Measurements from ENCODE around the gene TMEM238L.

Gene TMEM238L

DNA sequence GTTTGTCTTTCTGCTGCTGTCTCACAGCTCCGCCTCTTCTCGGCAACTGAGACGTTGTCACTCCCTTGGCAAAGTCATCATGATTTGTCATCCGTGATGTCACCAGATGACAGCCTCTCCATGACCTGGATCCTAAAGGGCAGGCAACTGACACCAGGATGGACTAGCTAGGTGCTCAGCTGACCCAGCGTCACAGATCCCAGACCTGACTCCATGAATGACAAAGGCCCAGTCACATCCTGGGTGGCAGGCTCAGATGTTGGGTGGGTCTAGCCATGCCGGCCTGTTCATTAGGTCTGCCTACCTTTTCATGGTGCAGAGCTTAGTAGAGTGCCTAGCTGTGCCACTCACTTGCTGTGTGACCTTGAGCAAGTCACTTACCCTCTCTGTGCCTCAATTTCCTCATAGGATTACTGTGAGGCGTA lies 3.8 kb upstream of the TMEM238L start:
- no peak overlapping the region for H3K4me3 ChIP-seq (ENCODE audit: low read length in 2 of 2)
- H3K9me3 ChIP-seq (ENCODE audit: control insufficient read depth in 2 of 2, low read length in 2 of 2), result no peaks in the 10 kb centered on the region
- no peak overlapping the region for H3K9ac ChIP-seq (ENCODE audit: low read depth in 1 of 2, low read length in 2 of 2)
- peaks cover 9 to 34% of the 10 kb centered on the region in 2 donors for H3K4me1 ChIP-seq (ENCODE audit: control insufficient read depth in 2 of 2, insufficient read depth in 2 of 2, low read length in 2 of 2)
- H3K27me3 ChIP-seq (ENCODE audit: control insufficient read depth in 2 of 2, insufficient read depth in 2 of 2, low read length in 2 of 2), result no peaks in the 10 kb centered on the region
- no peaks in the 10 kb centered on the region for H3K36me3 ChIP-seq (ENCODE audit: control insufficient read depth in 2 of 2, insufficient read depth in 2 of 2, low read length in 2 of 2)
- peak overlapping the region in 1 of 2 donors; percentile 25 for H3K27ac ChIP-seq (ENCODE audit: low read depth in 2 of 2, low read length in 2 of 2)

DNA sequence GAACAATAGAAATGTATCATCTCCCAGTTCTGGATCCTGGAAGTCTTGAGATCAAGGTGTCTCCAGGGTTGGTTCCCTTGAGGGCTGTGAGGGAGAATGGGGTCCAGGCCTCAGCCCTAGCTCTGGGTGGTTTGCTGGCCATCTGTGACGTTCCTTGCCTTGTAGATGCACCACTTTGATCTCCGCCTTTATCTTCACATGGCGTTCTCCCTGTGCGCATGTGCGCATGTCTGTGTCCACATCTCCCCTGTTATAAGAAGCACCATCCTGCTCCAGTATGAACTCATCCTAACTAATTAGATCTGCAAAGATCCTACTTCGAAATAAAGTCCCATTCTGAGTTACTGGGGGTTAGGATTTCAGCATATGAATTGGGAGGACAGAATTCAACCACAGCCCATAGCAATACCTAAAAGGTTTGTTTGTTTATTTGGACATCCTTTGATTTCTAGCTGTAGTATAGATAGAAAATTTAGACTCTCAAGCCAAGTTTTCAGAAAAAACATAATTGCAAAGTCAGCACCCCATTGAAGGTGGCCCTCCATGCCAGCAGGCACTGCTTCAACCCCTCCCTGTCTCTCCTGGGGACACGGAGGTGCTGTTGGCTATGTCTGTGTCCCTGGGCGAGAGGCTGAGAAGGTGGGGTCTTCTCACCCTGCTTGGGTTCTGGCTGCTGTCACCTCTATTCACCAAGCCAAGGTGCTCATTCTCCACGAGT lies 2.8 kb upstream of the TMEM238L start:
- Histone ChIP-seq H3K9ac (ENCODE audit: low read depth in 1 of 2, low read length in 2 of 2) (no peak overlapping the region), H3K27ac (ENCODE audit: low read depth in 2 of 2, low read length in 2 of 2) (no peak overlapping the region), H3K9me3 (ENCODE audit: control insufficient read depth in 2 of 2, low read length in 2 of 2) (no peaks in the 10 kb centered on the region), H3K4me1 (ENCODE audit: control insufficient read depth in 2 of 2, insufficient read depth in 2 of 2, low read length in 2 of 2) (peaks cover 9 to 29% of the 10 kb centered on the region in 2 donors), H3K27me3 (ENCODE audit: control insufficient read depth in 2 of 2, insufficient read depth in 2 of 2, low read length in 2 of 2) (no peaks in the 10 kb centered on the region), H3K4me3 (ENCODE audit: low read length in 2 of 2) (no peak overlapping the region), H3K36me3 (ENCODE audit: control insufficient read depth in 2 of 2, insufficient read depth in 2 of 2, low read length in 2 of 2) (no peaks in the 10 kb centered on the region)

DNA sequence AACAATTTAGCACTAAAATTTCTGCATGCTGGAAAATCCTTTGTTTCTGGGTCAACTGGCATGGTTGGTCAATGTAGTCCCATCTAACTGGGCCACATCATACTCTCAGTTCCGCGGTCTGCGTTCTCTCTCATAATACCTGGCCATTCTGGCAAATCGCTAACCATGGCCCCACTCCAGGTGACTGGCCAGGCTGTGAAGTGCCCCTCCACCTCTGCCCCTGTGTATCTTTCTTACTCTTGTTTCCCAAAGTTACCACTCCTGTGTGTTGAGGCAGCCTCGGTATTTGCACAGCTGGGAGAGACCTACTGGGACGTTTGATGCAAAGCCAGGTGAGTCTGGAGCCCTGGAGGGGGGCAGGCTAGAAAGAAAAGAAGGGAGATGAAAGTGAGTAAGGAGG lies 2.0 kb upstream of the TMEM238L start:
- H3K27me3 ChIP-seq (ENCODE audit: control insufficient read depth in 2 of 2, insufficient read depth in 2 of 2, low read length in 2 of 2), result no peaks in the 10 kb centered on the region
- no peaks in the 10 kb centered on the region for H3K36me3 ChIP-seq (ENCODE audit: control insufficient read depth in 2 of 2, insufficient read depth in 2 of 2, low read length in 2 of 2)
- H3K9ac ChIP-seq (ENCODE audit: low read depth in 1 of 2, low read length in 2 of 2), result no peak overlapping the region
- H3K9me3 ChIP-seq (ENCODE audit: control insufficient read depth in 2 of 2, low read length in 2 of 2), result no peaks in the 10 kb centered on the region
- no peak overlapping the region for H3K27ac ChIP-seq (ENCODE audit: low read depth in 2 of 2, low read length in 2 of 2)
- H3K4me1 ChIP-seq (ENCODE audit: control insufficient read depth in 2 of 2, insufficient read depth in 2 of 2, low read length in 2 of 2), result peaks cover 9 to 29% of the 10 kb centered on the region in 2 donors
- no peak overlapping the region for H3K4me3 ChIP-seq (ENCODE audit: low read length in 2 of 2)

DNA sequence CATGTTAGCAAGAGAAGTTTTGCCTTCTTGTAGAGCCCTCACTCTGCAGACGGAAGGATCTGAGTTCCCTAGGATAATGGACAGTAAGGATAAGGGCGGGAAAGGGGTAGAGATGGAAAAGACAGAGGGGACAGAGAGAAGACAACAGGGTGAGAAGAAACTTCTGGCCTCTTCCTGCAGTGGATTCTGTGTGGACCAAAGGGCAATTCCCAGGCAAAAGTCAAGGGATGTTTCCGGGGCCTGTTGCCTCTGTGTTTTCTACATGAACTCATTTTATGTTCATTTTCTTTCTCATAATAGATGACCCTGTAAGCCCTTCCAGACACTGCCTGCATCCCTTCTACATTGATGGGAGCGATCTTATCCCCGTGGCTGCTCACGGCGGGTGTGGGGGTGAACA lies 647 bp upstream of the TMEM238L start:
- H3K36me3 ChIP-seq (ENCODE audit: control insufficient read depth in 2 of 2, insufficient read depth in 2 of 2, low read length in 2 of 2), result no peaks in the 10 kb centered on the region
- no peaks in the 10 kb centered on the region for H3K27me3 ChIP-seq (ENCODE audit: control insufficient read depth in 2 of 2, insufficient read depth in 2 of 2, low read length in 2 of 2)
- peaks cover 11 to 37% of the 10 kb centered on the region in 2 donors for H3K4me1 ChIP-seq (ENCODE audit: control insufficient read depth in 2 of 2, insufficient read depth in 2 of 2, low read length in 2 of 2)
- peak overlapping the region; percentile 92 to 93 for H3K4me3 ChIP-seq (ENCODE audit: low read length in 2 of 2)
- H3K27ac ChIP-seq (ENCODE audit: low read depth in 2 of 2, low read length in 2 of 2), result peak overlapping the region; percentile 96 to 98
- peak overlapping the region; percentile 52 to 96 for H3K9ac ChIP-seq (ENCODE audit: low read depth in 1 of 2, low read length in 2 of 2)
- H3K9me3 ChIP-seq (ENCODE audit: control insufficient read depth in 2 of 2, low read length in 2 of 2), result no peaks in the 10 kb centered on the region

DNA sequence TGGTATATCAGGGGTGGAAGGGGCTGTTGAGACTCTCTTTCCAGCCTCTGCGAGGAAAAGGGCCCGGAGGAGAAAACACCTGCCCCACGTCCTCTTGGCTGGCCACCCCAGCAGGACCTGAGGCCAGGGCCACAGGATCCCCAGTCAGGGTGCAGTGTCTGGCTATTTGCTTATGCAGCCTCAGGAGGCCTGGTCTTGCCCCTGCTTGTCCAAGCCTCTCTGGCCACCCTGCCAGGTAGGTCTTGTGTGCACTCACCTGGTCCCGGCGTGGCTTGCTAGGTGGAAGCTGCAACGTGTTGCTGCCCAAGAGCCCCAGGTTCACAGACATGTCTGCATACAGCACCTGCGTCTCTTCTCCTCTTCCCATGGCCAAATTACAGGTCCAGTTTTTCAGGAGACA lies 549 bp downstream of the TMEM238L start:
- no peaks in the 10 kb centered on the region for H3K36me3 ChIP-seq (ENCODE audit: control insufficient read depth in 2 of 2, insufficient read depth in 2 of 2, low read length in 2 of 2)
- no peaks in the 10 kb centered on the region for H3K9me3 ChIP-seq (ENCODE audit: control insufficient read depth in 2 of 2, low read length in 2 of 2)
- peak overlapping the region; percentile 96 to 98 for H3K27ac ChIP-seq (ENCODE audit: low read depth in 2 of 2, low read length in 2 of 2)
- H3K27me3 ChIP-seq (ENCODE audit: control insufficient read depth in 2 of 2, insufficient read depth in 2 of 2, low read length in 2 of 2), result no peaks in the 10 kb centered on the region
- H3K9ac ChIP-seq (ENCODE audit: low read depth in 1 of 2, low read length in 2 of 2), result peak overlapping the region; percentile 96 to 98
- peaks cover 19 to 48% of the 10 kb centered on the region in 2 donors for H3K4me1 ChIP-seq (ENCODE audit: control insufficient read depth in 2 of 2, insufficient read depth in 2 of 2, low read length in 2 of 2)
- H3K4me3 ChIP-seq (ENCODE audit: low read length in 2 of 2), result peak overlapping the region; percentile 92 to 93

DNA sequence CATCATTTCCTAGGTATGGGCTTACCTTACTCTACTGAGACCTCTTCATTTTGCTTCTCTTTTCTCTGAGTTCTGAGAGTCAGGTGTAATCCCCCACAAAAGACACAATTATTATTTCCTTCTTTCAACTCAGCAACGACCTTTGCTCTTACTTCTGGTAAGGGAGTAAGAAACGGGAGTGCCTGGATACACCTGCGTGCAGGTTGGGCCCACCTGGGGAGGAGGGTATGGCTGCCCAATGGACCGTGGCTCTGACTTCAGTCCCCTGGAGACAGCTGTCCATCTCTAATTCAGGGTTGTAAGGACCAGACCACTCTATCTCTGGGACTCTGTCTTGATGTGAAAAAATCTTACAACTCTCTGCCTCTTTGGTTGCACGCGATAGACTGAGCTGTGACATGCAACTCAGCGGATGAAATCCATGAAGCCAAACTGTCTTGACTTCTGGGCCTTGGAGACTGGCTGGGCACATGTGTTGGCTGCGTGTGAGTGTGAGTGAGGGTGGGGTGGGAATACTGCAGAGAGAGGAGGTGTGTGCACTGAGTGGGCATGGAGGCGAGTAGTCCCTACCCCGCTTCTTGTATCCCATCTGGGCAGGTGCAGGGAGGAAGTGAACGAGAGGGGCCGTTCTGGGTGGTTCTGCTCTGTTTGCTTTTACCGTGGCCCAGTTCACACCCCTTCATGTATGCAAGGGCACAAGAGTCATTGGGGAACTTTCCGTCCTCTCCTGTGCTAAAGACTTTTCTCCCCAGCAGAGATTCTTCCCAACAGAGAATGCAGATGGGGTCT lies 1.2 kb downstream of the TMEM238L start:
- peak overlapping the region; percentile 96 to 98 for H3K27ac ChIP-seq (ENCODE audit: low read depth in 2 of 2, low read length in 2 of 2)
- no peaks in the 10 kb centered on the region for H3K27me3 ChIP-seq (ENCODE audit: control insufficient read depth in 2 of 2, insufficient read depth in 2 of 2, low read length in 2 of 2)
- H3K4me3 ChIP-seq (ENCODE audit: low read length in 2 of 2), result peak overlapping the region; percentile 92 to 93
- H3K36me3 ChIP-seq (ENCODE audit: control insufficient read depth in 2 of 2, insufficient read depth in 2 of 2, low read length in 2 of 2), result peaks cover 0 to 1% of the 10 kb centered on the region in 2 donors
- peak overlapping the region; percentile 96 to 98 for H3K9ac ChIP-seq (ENCODE audit: low read depth in 1 of 2, low read length in 2 of 2)
- peaks cover 25 to 54% of the 10 kb centered on the region in 2 donors for H3K4me1 ChIP-seq (ENCODE audit: control insufficient read depth in 2 of 2, insufficient read depth in 2 of 2, low read length in 2 of 2)
- no peaks in the 10 kb centered on the region for H3K9me3 ChIP-seq (ENCODE audit: control insufficient read depth in 2 of 2, low read length in 2 of 2)

DNA sequence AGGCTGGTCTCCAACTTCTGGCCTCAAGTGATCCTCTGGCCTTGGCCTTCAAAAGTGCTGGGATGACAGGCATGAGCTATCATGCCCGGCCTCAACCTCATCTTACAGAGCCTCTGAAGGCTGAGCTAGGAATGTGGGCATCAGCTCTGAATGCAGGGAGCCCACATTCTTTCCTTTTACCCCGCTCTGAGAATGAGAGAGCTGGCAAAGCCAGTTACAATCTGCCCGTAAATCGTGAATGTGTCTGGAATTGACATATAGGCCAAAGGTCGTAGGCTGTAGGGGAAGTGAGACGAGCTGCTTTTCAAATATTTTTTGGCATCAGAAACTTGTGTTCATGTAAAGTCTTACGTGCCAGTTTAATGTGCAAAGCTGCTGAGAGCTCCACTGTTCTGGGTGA lies 4.5 kb downstream of the TMEM238L start:
- Histone ChIP-seq H3K4me3 (ENCODE audit: low read length in 2 of 2) (peak overlapping the region; percentile 49 to 59), H3K36me3 (ENCODE audit: control insufficient read depth in 2 of 2, insufficient read depth in 2 of 2, low read length in 2 of 2) (peaks cover 20 to 33% of the 10 kb centered on the region in 2 donors), H3K27ac (ENCODE audit: low read depth in 2 of 2, low read length in 2 of 2) (peak overlapping the region; percentile 96 to 98), H3K9ac (ENCODE audit: low read depth in 1 of 2, low read length in 2 of 2) (peak overlapping the region; percentile 39 to 72), H3K4me1 (ENCODE audit: control insufficient read depth in 2 of 2, insufficient read depth in 2 of 2, low read length in 2 of 2) (peaks cover 23 to 44% of the 10 kb centered on the region in 2 donors), H3K9me3 (ENCODE audit: control insufficient read depth in 2 of 2, low read length in 2 of 2) (no peaks in the 10 kb centered on the region), H3K27me3 (ENCODE audit: control insufficient read depth in 2 of 2, insufficient read depth in 2 of 2, low read length in 2 of 2) (no peaks in the 10 kb centered on the region)

DNA sequence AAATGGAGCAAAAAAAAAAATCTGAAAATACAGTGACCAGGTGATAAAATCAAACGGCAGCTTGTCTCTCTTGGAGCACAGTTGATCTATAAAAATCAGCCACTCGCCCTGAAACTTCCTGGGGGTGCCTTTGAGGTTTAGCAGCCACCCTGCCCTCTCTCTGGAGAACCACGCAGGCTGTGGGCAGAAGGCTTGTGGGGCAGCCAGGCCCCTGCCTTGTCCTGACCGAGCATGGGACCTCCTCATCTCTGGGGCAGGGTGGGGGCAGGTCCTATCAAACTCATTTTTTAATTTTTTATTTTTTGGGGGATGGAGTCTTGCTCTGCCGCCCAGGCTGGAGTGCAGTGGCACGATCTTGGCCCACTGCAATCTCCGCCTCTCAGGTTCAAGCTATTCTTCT lies 5.0 kb downstream of the TMEM238L start:
- Histone ChIP-seq H3K9me3 (ENCODE audit: control insufficient read depth in 2 of 2, low read length in 2 of 2) (no peaks in the 10 kb centered on the region), H3K4me1 (ENCODE audit: control insufficient read depth in 2 of 2, insufficient read depth in 2 of 2, low read length in 2 of 2) (peaks cover 20 to 41% of the 10 kb centered on the region in 2 donors), H3K36me3 (ENCODE audit: control insufficient read depth in 2 of 2, insufficient read depth in 2 of 2, low read length in 2 of 2) (peaks cover 21 to 35% of the 10 kb centered on the region in 2 donors), H3K27me3 (ENCODE audit: control insufficient read depth in 2 of 2, insufficient read depth in 2 of 2, low read length in 2 of 2) (no peaks in the 10 kb centered on the region), H3K27ac (ENCODE audit: low read depth in 2 of 2, low read length in 2 of 2) (peak overlapping the region; percentile 96 to 98), H3K9ac (ENCODE audit: low read depth in 1 of 2, low read length in 2 of 2) (peak overlapping the region; percentile 32 to 39), H3K4me3 (ENCODE audit: low read length in 2 of 2) (peak overlapping the region; percentile 37 to 59)

DNA sequence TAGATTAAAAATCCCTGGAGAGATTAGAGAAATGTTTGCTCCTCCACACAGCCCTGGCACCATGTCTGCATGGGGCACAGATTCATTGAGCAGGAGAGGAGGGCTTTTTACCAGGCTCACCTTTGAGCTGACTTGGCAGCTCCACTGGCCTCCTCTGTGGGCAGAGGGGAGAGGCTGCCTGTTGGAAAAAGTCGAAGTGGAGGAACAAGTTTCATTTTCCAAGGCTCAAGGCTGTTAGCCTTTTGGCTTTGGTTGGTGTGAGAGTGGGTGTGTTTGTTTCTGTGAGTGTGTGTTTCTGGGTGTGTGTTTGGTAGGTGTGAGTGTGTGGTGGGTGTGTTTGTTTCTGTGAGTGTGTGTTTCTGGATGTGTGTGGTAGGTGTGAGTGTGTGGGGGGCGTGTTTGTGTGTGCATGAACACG lies 5.6 kb downstream of the TMEM238L start:
- H3K27me3 ChIP-seq (ENCODE audit: control insufficient read depth in 2 of 2, insufficient read depth in 2 of 2, low read length in 2 of 2), result no peaks in the 10 kb centered on the region
- peak overlapping the region; percentile 96 to 98 for H3K27ac ChIP-seq (ENCODE audit: low read depth in 2 of 2, low read length in 2 of 2)
- H3K36me3 ChIP-seq (ENCODE audit: control insufficient read depth in 2 of 2, insufficient read depth in 2 of 2, low read length in 2 of 2), result peaks cover 25 to 41% of the 10 kb centered on the region in 2 donors
- H3K4me1 ChIP-seq (ENCODE audit: control insufficient read depth in 2 of 2, insufficient read depth in 2 of 2, low read length in 2 of 2), result peaks cover 20 to 44% of the 10 kb centered on the region in 2 donors
- H3K4me3 ChIP-seq (ENCODE audit: low read length in 2 of 2), result peak overlapping the region; percentile 33 to 59
- H3K9me3 ChIP-seq (ENCODE audit: control insufficient read depth in 2 of 2, low read length in 2 of 2), result no peaks in the 10 kb centered on the region
- peak overlapping the region; percentile 39 to 64 for H3K9ac ChIP-seq (ENCODE audit: low read depth in 1 of 2, low read length in 2 of 2)

All from mucosa of rectum (tissue), 2 donors.